ENCODE measurements around the gene KISS1. TPM values are rescaled to one million over a fixed set of nuclear protein-coding genes. Genes with fewer than 3 reads are reported as not detected.

Gene KISS1
- total and polyA plus RNA-seq, 2 experiments from 2014 or later, result 2.0 to 12.9 TPM

- no peak overlapping the region for H3K4me2 ChIP-seq
- TF ChIP-seq, protein P1, sequence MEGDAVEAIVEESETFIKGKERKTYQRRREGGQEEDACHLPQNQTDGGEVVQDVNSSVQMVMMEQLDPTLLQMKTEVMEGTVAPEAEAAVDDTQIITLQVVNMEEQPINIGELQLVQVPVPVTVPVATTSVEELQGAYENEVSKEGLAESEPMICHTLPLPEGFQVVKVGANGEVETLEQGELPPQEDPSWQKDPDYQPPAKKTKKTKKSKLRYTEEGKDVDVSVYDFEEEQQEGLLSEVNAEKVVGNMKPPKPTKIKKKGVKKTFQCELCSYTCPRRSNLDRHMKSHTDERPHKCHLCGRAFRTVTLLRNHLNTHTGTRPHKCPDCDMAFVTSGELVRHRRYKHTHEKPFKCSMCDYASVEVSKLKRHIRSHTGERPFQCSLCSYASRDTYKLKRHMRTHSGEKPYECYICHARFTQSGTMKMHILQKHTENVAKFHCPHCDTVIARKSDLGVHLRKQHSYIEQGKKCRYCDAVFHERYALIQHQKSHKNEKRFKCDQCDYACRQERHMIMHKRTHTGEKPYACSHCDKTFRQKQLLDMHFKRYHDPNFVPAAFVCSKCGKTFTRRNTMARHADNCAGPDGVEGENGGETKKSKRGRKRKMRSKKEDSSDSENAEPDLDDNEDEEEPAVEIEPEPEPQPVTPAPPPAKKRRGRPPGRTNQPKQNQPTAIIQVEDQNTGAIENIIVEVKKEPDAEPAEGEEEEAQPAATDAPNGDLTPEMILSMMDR (IDR thresholded peaks at IDR 0.05; ENCODE audit: poor library complexity), result no peak
- no peak for TF ChIP-seq EZH2 (IDR thresholded peaks at IDR 0.05; ENCODE audit: borderline replicate concordance)
- TF ChIP-seq EZH2phosphoT487 (IDR thresholded peaks at IDR 0.05; ENCODE audit: low read depth, severe bottlenecking, unreplicated experiment), result no peak
- H3K79me2 ChIP-seq, result no peaks in the 10 kb centered on the region
- DNase-seq (ENCODE audit: low spot score), result no peak
- no peaks in the 10 kb centered on the region for H3K9me2 ChIP-seq (replicated peaks; ENCODE audit: insufficient read depth)
- H2AFZ ChIP-seq, result no peak overlapping the region
- no peaks in the 10 kb centered on the region for H3K9me3 ChIP-seq (ENCODE audit: low read depth)
- H3K4me3 ChIP-seq, result no peak overlapping the region
- H3K27me3 ChIP-seq, result no peaks in the 10 kb centered on the region
- no peak overlapping the region for H3K27ac ChIP-seq
- no peaks in the 10 kb centered on the region for H3K4me1 ChIP-seq (ENCODE audit: insufficient read depth)
- whole genome bisulfite sequencing (ENCODE audit: low lambda C conversion rate, missing lambda C conversion rate), result 87% methylated on average over 6 of the region's 6 CpGs
- H3K36me3 ChIP-seq (replicated peaks; ENCODE audit: insufficient read depth, low read depth), result no peaks in the 10 kb centered on the region
- no peaks in the 10 kb centered on the region for H4K20me1 ChIP-seq (ENCODE audit: insufficient read depth, poor library complexity, severe bottlenecking)
Measured at GRCh38 chr1:204157962-204158361, 38.3 kb downstream of the KISS1 start.

DNA sequence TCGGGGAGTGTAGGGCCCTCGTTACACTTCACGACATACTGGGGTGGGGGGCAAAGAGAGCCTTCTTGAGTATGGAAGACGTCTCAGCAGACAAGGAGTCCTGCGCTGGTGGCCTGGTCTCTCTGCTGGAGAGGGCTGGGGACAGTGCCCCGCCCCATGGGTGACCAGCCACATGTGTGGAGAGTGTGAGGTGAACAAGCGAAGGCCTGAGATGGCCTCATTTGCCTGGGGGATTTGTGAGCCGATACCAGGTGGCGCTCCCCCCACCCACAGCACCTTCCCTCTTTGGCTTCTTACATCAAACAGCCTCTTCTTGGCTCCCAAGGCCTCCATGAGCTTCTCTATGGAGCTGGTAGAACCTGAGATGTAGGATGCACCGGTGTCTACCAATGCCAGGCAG is 40.4 kb downstream of the KISS1 start:
- Histone ChIP-seq H3K9me3 (ENCODE audit: low read depth) (no peaks in the 10 kb centered on the region), H3K4me1 (ENCODE audit: insufficient read depth) (peaks cover 7% of the 10 kb centered on the region), H3K4me3 (no peak overlapping the region), H2AFZ (no peak overlapping the region), H4K20me1 (ENCODE audit: insufficient read depth, poor library complexity, severe bottlenecking) (no peaks in the 10 kb centered on the region), H3K79me2 (no peaks in the 10 kb centered on the region), H3K27ac (no peak overlapping the region), H3K36me3 (replicated peaks; ENCODE audit: insufficient read depth, low read depth) (no peaks in the 10 kb centered on the region), H3K9me2 (replicated peaks; ENCODE audit: insufficient read depth) (no peaks in the 10 kb centered on the region), H3K4me2 (no peak overlapping the region), H3K27me3 (no peaks in the 10 kb centered on the region)
- DNase-seq (ENCODE audit: low spot score), result no peak
- WGBS (ENCODE audit: low lambda C conversion rate, missing lambda C conversion rate), result 86% methylated on average over 10 of the region's 10 CpGs
- TF ChIP-seq EZH2phosphoT487 (IDR thresholded peaks at IDR 0.05; ENCODE audit: low read depth, severe bottlenecking, unreplicated experiment) (no peak), EZH2 (IDR thresholded peaks at IDR 0.05; ENCODE audit: borderline replicate concordance) (no peak)
- TF ChIP-seq, protein P1 (IDR thresholded peaks at IDR 0.05; ENCODE audit: poor library complexity), result no peak

DNA sequence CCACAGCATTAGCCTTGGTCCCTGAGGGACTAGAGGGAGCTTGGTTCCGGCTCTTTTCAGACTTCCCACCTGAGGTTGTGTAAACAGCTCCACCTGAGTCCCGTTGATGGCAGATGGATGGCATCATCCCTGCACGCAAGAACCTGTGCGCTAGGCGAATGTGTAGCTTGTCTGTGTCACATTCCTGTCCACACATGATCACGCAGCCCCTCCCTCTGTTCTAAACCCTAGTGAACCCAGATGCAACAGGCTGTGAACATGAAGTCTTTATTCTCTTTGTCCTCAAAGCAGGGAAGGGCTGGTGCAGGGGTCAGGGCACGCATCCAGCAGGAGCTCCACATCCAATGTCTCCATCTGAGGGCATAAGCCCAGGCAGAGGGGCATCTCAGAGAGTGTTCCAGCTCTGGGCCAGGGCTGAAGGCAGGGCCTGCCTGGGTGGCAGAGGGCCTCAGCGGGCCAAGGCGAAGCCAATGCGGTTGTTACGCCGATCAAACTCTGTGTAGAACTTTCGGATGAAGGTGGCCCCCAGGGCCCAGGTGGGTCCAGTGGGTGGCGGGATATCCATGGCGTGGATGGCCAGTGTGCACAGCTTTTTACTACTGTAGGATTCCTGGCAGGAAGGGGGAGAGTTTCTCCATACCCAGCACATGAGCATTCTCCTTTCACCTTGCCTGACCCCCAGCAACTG is 41.6 kb downstream of the KISS1 start:
- no peaks in the 10 kb centered on the region for H3K9me3 ChIP-seq (ENCODE audit: low read depth)
- no peaks in the 10 kb centered on the region for H4K20me1 ChIP-seq (ENCODE audit: insufficient read depth, poor library complexity, severe bottlenecking)
- H3K79me2 ChIP-seq, result no peaks in the 10 kb centered on the region
- no peaks in the 10 kb centered on the region for H3K9me2 ChIP-seq (replicated peaks; ENCODE audit: insufficient read depth)
- no peak overlapping the region for H3K4me2 ChIP-seq
- WGBS (ENCODE audit: low lambda C conversion rate, missing lambda C conversion rate), result 91% methylated on average over 15 of the region's 15 CpGs
- H3K4me1 ChIP-seq (ENCODE audit: insufficient read depth), result peaks cover 11% of the 10 kb centered on the region
- no peak overlapping the region for H2AFZ ChIP-seq
- no peaks in the 10 kb centered on the region for H3K36me3 ChIP-seq (replicated peaks; ENCODE audit: insufficient read depth, low read depth)
- no peaks in the 10 kb centered on the region for H3K27me3 ChIP-seq
- H3K27ac ChIP-seq, result no peak overlapping the region
- DNase-seq (ENCODE audit: low spot score), result no peak
- no peak overlapping the region for H3K4me3 ChIP-seq
- TF ChIP-seq EZH2 (IDR thresholded peaks at IDR 0.05; ENCODE audit: borderline replicate concordance) (no peak), EZH2phosphoT487 (IDR thresholded peaks at IDR 0.05; ENCODE audit: low read depth, severe bottlenecking, unreplicated experiment) (no peak)
- TF ChIP-seq, protein P1 (IDR thresholded peaks at IDR 0.05; ENCODE audit: poor library complexity), result no peak

Measured in hepatocyte (in vitro differentiated cells).